GM12801 (cell line): ENCODE results near the gene NLRP10.

Source experiments
- CTCF ChIP-seq: IDR thresholded peaks from one replicate; pipeline ENCODE4 v1.5.1; 2011; ENCODE audit warnings: control low read depth; ENCODE audit not compliant: insufficient read length; ENCODE audit errors: extremely low read depth

The NLRP10 gene

GRCh38 chr11:7965386-7965785 is at the start of gene NLRP10:
TSS of gene NLRP10 (minus strand) at chr11:7965447. CDS start at chr11:7963495, 1,952 bp downstream.
- TF ChIP-seq CTCF: no peak

- no peak for TF ChIP-seq CTCF
Measured at GRCh38 chr11:8013833-8014232, 48.6 kb upstream of the NLRP10 start.

- no peak for TF ChIP-seq CTCF
Measured at GRCh38 chr11:8011981-8012444, 46.8 kb upstream of the NLRP10 start.

GRCh38 chr11:8011371-8011770 is 46.1 kb upstream of the NLRP10 start:
- no peak for TF ChIP-seq CTCF

GRCh38 chr11:8009856-8010255 is 44.6 kb upstream of the NLRP10 start:
- no peak for TF ChIP-seq CTCF

- no peak for TF ChIP-seq CTCF
Measured at GRCh38 chr11:8008212-8008611, 43.0 kb upstream of the NLRP10 start.

GRCh38 chr11:8006349-8006977 is 41.2 kb upstream of the NLRP10 start:
- peak; percentile 44 for TF ChIP-seq CTCF
